GM18868 (cell line): ENCODE results near the gene RPL37.
"Not testable (repeated sequence)": the region's sequence is repeated elsewhere in the genome, so short reads cannot be mapped to it uniquely, and the experiment has no call there.

Experiments used
- ATAC-seq: cut with Tn5 transposase; IDR thresholded peaks from one replicate; pipeline ENCODE4 v1.9.1; 2021; ENCODE audit warnings: mild to moderate bottlenecking, moderate library complexity; ENCODE audit not compliant: unreplicated experiment

The RPL37 gene

DNA sequence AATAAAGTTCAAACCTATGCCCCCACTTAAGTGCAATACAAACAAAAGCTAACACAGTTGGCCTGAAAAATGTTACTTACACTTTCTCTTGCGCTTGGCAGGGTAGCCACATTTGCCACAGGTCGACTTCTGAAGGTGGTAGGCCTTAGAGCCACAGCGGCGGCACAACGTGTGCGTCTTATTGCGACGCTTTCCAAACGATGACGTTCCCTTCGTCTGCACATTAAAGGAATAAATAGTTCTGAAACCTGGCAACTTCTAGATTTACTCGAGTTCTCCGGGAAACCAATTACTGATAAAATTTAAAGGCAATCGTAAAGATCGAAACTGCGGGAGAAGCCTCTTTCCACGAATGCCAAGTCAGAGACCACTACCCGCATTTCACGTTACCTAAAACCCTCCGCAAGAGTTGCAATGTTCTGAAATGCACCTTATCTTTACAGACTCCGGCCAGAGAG is 602 bp downstream of the RPL37 start:
- no peak for ATAC-seq

- no peak for ATAC-seq
Observed at GRCh38 chr5:40833712-40834229, 1.3 kb downstream of the RPL37 start.

DNA sequence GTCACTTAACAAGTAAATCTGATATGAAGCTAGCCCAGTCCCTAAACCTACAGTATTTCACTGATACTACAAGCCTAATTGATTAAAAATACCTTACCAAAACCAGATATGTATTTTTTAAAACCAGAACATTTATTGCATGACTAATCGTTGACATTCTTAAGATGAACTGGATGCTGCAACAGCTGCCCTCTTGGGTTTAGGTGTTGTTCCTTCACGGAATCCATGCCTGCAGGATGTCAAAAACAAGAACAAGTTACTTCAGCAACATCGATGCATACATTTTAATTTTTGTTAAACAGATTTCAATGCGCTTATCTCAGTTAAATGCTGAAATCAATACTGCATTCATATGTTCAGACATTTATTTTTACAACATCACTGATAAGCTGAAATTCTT is 2.7 kb downstream of the RPL37 start:
- ATAC-seq = no peak

- ATAC-seq = peak; percentile 34
Observed at GRCh38 chr5:40831346-40832210, 3.4 kb downstream of the RPL37 start.

DNA sequence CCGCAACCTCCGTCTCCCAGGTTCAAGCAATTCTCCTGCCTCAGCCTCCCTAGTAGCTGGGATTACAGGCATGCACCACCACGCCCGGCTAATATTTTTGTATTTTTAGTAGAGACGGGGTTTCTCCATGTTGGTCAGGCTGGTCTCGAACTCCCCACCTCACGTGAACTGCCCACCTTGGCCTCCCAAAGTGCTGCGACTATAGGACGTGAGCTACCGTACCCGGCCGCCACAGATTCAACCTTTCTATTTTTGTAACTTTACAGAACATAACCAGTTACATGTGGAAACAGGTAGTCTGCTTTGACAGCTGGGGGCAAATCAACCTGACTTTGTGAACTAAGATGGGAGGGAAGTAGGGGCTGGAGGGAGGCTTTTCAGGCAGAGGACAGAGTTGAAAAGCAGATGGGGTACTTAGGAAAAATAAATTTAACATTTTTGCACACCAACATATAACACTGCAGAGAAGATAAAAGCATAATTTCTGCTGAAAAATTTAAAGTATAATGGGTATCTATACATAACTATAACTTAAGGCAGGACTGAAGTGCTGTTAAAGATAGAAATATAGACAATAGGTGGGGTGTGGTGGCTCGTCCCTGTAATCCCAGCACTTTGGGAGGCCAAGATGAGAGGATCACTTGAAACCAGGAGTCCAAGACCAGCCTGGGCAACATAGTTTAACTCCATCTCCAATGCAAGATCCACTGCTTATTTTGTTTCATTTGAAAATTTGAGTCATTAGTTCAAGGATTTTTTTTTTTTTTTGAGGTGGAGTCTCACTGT is 5.1 kb downstream of the RPL37 start:
- ATAC-seq = no peak

DNA sequence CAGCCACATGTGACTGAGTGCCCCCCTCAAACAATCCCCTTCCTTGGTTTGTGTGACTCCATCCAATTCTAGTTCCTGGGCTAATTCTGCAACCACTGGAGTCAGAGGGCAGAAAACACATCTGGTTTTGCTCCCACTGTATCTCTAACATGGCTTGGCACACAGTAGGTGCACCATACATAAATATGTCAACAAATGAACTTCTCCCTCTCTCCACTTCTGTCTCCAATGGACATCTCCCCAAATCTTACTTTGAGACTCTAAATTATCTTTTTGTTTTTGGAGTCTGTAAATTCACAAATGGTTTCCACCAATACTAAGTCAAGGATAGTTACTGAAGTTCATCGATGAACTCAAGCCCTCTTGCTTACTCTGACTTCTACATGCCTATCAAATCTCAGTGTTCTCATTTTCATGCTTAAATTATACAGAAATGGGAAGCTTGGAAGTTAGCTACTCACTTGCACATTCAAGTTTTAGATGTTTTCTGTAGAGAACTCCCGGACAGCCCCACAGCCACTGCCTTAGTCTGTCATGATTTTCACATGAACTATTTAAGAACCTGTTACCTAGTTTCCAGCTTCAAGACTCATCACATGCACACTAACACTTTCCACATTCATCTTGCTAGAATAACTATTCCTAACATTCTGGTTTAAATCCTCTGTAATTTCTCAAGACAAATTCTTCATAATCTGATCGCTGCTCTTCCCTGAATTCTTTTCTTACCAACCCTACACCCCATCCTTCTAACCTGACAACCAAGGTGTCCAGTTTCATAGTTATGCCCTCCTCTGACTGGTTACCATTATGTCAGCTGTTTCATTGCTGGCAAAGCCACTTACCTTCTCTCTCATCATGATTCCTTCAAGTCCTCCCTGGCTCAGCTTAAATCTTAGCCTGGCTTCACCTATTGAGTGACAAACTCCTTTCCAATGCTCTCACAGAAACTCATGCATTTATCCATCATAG is 6.0 kb downstream of the RPL37 start:
- ATAC-seq = no peak

- no peak for ATAC-seq
Observed at GRCh38 chr5:40828021-40828631, 6.9 kb downstream of the RPL37 start.

- ATAC-seq = no peak
Observed at GRCh38 chr5:40827188-40827977, 7.6 kb downstream of the RPL37 start.

DNA sequence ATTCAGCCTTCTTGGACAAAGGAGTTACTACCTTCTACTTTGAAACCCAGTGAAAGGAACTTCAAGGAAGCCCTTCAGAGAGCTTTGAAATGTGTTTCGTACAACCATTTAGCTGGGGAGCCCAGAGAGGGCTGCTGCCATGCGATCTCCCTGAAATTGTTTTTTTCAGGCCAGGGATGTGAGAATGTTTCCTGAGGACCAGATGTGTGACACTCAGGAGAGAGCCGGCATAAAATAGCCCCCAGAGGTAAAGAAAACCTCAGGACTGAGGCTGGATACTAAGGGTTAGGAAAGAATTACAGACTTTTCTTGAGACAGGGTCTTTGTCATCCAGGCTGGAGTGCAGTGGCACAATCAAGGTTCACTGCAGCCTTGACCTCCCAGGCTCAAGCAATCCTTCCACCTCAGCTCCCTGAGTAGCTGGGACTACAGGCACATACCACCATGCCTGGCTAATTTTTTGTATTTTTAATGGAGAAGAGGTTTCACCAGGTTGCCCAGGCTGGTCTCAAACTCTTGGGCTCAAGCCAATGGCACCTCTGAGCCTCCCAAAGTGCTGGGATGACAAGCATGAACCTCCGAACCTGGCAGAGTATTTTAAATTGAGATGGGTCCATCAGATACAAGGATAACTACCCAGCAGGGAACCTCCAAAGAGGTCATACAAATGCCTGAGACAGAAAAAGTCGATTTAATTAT is 8.4 kb downstream of the RPL37 start:
- ATAC-seq = no peak

- not testable (repeated sequence) for ATAC-seq
Observed at GRCh38 chr5:40825461-40826043, 9.5 kb downstream of the RPL37 start.

DNA sequence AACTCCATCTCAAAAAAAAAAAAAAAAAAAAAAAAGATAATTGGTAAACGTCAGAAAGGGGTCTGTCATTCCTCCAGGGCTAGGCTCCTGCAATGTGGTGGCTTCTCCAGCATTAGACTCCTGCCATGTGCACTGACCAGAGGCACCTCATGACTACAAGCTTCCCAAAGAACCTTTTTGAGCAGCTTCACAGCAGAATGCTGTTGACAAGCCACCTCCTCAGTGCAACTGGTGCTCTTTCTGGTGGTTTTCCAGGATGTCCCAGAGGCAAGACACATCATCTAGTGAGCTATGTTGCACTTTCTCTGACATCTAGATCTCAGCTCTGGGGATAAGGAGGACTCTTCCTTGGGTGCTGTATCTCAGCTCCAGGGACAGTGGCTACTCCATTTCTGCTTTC is 11.6 kb downstream of the RPL37 start:
- no peak for ATAC-seq

DNA sequence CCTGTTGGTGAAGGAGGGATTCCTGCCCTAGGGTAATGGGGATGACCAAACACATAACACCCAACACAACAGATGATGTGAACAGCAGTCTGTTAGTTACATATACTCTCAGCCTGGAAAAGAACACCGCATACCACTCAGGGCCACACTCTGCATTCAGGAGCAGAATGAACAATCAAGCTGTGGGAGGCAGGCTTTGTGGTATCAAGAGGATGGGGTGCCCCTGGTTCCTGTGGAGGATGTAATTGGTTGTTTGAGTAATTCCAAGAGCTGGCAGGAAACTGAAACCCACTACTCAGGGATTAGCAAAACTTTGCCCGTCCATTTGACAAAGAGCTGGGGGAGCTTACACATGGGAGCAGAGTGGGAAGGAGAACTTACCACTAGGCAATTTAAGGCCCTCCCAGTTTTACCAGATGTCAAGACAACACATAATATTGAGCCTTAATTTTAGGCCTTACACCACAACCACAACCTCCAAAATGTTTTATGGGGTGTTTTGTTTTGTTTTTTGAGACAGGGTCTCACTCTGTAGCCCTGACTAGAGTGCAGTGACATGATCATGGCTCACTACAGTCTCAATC is 21.2 kb downstream of the RPL37 start:
- no peak for ATAC-seq

GRCh38 chr5:40812125-40812524 is 22.9 kb downstream of the RPL37 start:
- no peak for ATAC-seq

- no peak for ATAC-seq
Observed at GRCh38 chr5:40801771-40802562, 33.1 kb downstream of the RPL37 start.

DNA sequence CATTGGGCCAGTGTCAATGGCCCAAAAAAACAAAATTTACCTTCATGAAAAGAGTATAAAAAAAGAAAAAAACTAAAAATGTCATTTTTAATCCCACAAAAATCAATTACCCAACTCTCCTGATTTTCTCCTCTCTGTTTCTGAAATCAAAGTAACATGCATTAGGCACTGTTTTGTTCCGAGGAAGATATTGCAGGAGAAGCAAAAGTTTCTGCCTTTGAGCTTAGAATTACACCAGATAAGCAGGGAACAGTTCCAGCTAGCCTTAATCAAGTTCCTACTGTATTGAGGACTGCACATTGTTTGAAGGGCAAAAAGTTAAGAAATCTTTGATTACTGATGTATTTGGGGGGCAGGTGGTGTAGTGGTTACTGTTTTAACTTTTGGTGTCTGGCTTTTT is 35.8 kb downstream of the RPL37 start:
- ATAC-seq = no peak

GRCh38 chr5:40798801-40799210 is 36.2 kb downstream of the RPL37 start:
- no peak for ATAC-seq
